ENCODE measurements around the gene CACNA1B.

GRCh38 chr9:137970686-137971476, 93.3 kb downstream of the CACNA1B start:
- no peak for TF ChIP-seq CTCF (IDR thresholded peaks at IDR 0.05)
- TF ChIP-seq POLR2A (IDR thresholded peaks at IDR 0.05), result no peak

All from gastroesophageal sphincter (tissue), 3 donors.